GM21825 (cell line): ENCODE measurements around the gene FAM89A.
"Not testable (repeated sequence)": the region's sequence is repeated elsewhere in the genome, so short reads cannot be mapped to it uniquely, and the experiment has no call there.

Source experiments
- ATAC-seq: cut with Tn5 transposase; IDR thresholded peaks from one replicate; pipeline ENCODE4 v1.9.1; 2021; ENCODE audit warnings: mild to moderate bottlenecking, moderate library complexity; ENCODE audit not compliant: unreplicated experiment

FAM89A gene

GRCh38 chr1:231037585-231038517 lies 2.2 kb downstream of the FAM89A start:
- ATAC-seq = no peak

- no peak for ATAC-seq
Observed at GRCh38 chr1:231036416-231036815, 3.6 kb downstream of the FAM89A start.

GRCh38 chr1:231035799-231036198 lies 4.3 kb downstream of the FAM89A start:
- ATAC-seq = no peak

- ATAC-seq = no peak
Observed at GRCh38 chr1:231032963-231033362, 7.1 kb downstream of the FAM89A start.

GRCh38 chr1:231029841-231030240 lies 10.2 kb downstream of the FAM89A start:
- ATAC-seq = no peak

GRCh38 chr1:231029247-231029646 lies 10.8 kb downstream of the FAM89A start:
- not testable (repeated sequence) for ATAC-seq

GRCh38 chr1:231028682-231029081 lies 11.4 kb downstream of the FAM89A start:
- ATAC-seq = no peak

GRCh38 chr1:231027971-231028370 lies 12.1 kb downstream of the FAM89A start:
- ATAC-seq = no peak

- no peak for ATAC-seq
Observed at GRCh38 chr1:231027136-231027925, 12.7 kb downstream of the FAM89A start.

GRCh38 chr1:231026576-231026975 lies 13.5 kb downstream of the FAM89A start:
- ATAC-seq = no peak

GRCh38 chr1:231023150-231023549 lies 16.9 kb downstream of the FAM89A start:
- ATAC-seq = no peak

GRCh38 chr1:231022543-231022942 lies 17.5 kb downstream of the FAM89A start:
- ATAC-seq = not testable (repeated sequence)

- no peak for ATAC-seq
Observed at GRCh38 chr1:231021540-231022031, 18.5 kb downstream of the FAM89A start.

GRCh38 chr1:231020816-231021215 lies 19.2 kb downstream of the FAM89A start:
- ATAC-seq = no peak

GRCh38 chr1:231020139-231020601 lies 19.9 kb downstream of the FAM89A start:
- ATAC-seq = no peak

GRCh38 chr1:231019711-231020110 lies 20.3 kb downstream of the FAM89A start:
- no peak for ATAC-seq

GRCh38 chr1:231016966-231017365 lies 23.1 kb downstream of the FAM89A start:
- no peak for ATAC-seq

- no peak for ATAC-seq
Observed at GRCh38 chr1:231016234-231016633, 23.8 kb downstream of the FAM89A start.

GRCh38 chr1:231013391-231014015 lies 26.6 kb downstream of the FAM89A start:
- ATAC-seq = no peak

- ATAC-seq = no peak
Observed at GRCh38 chr1:231011963-231012362, 28.1 kb downstream of the FAM89A start.

- no peak for ATAC-seq
Observed at GRCh38 chr1:231011360-231011759, 28.7 kb downstream of the FAM89A start.
